GM18907 (cell line): ENCODE measurements around the gene NXPH4.

ENCODE experiments used
- ATAC-seq: cut with Tn5 transposase; IDR thresholded peaks from one replicate; pipeline ENCODE4 v1.9.1; 2021; ENCODE audit warnings: mild to moderate bottlenecking, moderate library complexity; ENCODE audit not compliant: unreplicated experiment

Gene NXPH4

GRCh38 chr12:57183939-57184725, 32.5 kb upstream of the NXPH4 start:
- no peak for ATAC-seq

GRCh38 chr12:57185403-57185802, 31.2 kb upstream of the NXPH4 start:
- ATAC-seq = no peak

GRCh38 chr12:57185906-57186508, 30.6 kb upstream of the NXPH4 start:
- ATAC-seq = no peak

- no peak for ATAC-seq
These were observed 29.1 kb upstream of the NXPH4 start for GRCh38 chr12:57187222-57188089.

GRCh38 chr12:57188090-57188425, 28.5 kb upstream of the NXPH4 start:
- ATAC-seq = no peak

- ATAC-seq = no peak
These were observed 26.6 kb upstream of the NXPH4 start for GRCh38 chr12:57190037-57190436.

- no peak for ATAC-seq
These were observed 25.8 kb upstream of the NXPH4 start for GRCh38 chr12:57190821-57191220.

- no peak for ATAC-seq
These were observed 25.2 kb upstream of the NXPH4 start for GRCh38 chr12:57191410-57191809.

- ATAC-seq = no peak
These were observed 23.7 kb upstream of the NXPH4 start for GRCh38 chr12:57192920-57193319.

GRCh38 chr12:57193706-57194245, 22.8 kb upstream of the NXPH4 start:
- ATAC-seq = no peak

- no peak for ATAC-seq
These were observed 22.3 kb upstream of the NXPH4 start for GRCh38 chr12:57194253-57194652.

- no peak for ATAC-seq
These were observed 21.4 kb upstream of the NXPH4 start for GRCh38 chr12:57195186-57195585.

GRCh38 chr12:57195611-57196371, 20.8 kb upstream of the NXPH4 start:
- no peak for ATAC-seq

- no peak for ATAC-seq
These were observed 20.2 kb upstream of the NXPH4 start for GRCh38 chr12:57196439-57196838.

- ATAC-seq = no peak
These were observed 19.6 kb upstream of the NXPH4 start for GRCh38 chr12:57196956-57197355.

- no peak for ATAC-seq
These were observed 18.3 kb upstream of the NXPH4 start for GRCh38 chr12:57198329-57198728.

- ATAC-seq = no peak
These were observed 17.4 kb upstream of the NXPH4 start for GRCh38 chr12:57199191-57199590.

- ATAC-seq = no peak
These were observed 16.1 kb upstream of the NXPH4 start for GRCh38 chr12:57200497-57200896.

GRCh38 chr12:57201219-57201618, 15.4 kb upstream of the NXPH4 start:
- ATAC-seq = no peak

GRCh38 chr12:57201631-57202030, 15.0 kb upstream of the NXPH4 start:
- no peak for ATAC-seq

GRCh38 chr12:57202321-57202720, 14.3 kb upstream of the NXPH4 start:
- no peak for ATAC-seq
